Measurements from ENCODE around the gene TRERF1. TPM values are rescaled to one million over a fixed set of nuclear protein-coding genes. Genes with fewer than 3 reads are reported as not detected.

The TRERF1 gene
- total and polyA plus RNA-seq, 2 experiments from 2014 or later = 11.2 to 20.6 TPM

- Histone ChIP-seq H3K4me1 (ENCODE audit: insufficient read depth) (peaks cover 55% of the 10 kb centered on the region), H3K4me3 (peak overlapping the region; percentile 97), H3K9me2 (ENCODE audit: insufficient read depth) (no peaks in the 10 kb centered on the region), H3F3A (replicated peaks; ENCODE audit: low read depth) (peaks cover 14% of the 10 kb centered on the region; the same call in 1 of the 2 replicates), H2AFZ (peak overlapping the region; percentile 45; the same call in 1 of the 2 replicates), H3K79me2 (replicated peaks; ENCODE audit: insufficient read depth) (peaks cover 36% of the 10 kb centered on the region), H3K27me3 (ENCODE audit: insufficient read depth) (peaks cover 11% of the 10 kb centered on the region), H3K36me3 (ENCODE audit: insufficient read depth) (no peaks in the 10 kb centered on the region), H3K27ac (ENCODE audit: low read depth) (peak overlapping the region; percentile 98), H3K4me2 (peak overlapping the region; percentile 90), H4K20me1 (replicated peaks; ENCODE audit: insufficient read depth) (peaks cover 11% of the 10 kb centered on the region; the same call in 1 of the 2 replicates)
- Mint-ChIP-seq H3K36me3 (ENCODE audit: low read depth) (peaks cover 11% of the 10 kb centered on the region), H3K4me1 (peaks cover 54% of the 10 kb centered on the region), H3K27ac (peak overlapping the region; percentile 95), H3K27me3 (ENCODE audit: insufficient read depth, low read depth, poor library complexity) (peaks cover 24% of the 10 kb centered on the region), H3K9me3 (no peaks in the 10 kb centered on the region; the same call in 2 of the 3 replicates), H3K4me3 (peak overlapping the region; percentile 98)
- no peak for TF ChIP-seq CTCF (conservative IDR thresholded peaks at IDR 0.05; ENCODE audit: low read depth in 2 of 2)
- TF ChIP-seq CREB1 (CRISPR knock-in tag; IDR thresholded peaks at IDR 0.05; ENCODE audit: low read depth) = 0 out of 2 replicates have a peak, but pooled peaks have one; percentile 11
- ATAC-seq (peak; percentile 36), DNase-seq (ENCODE audit: low spot score) (no peak)
These were observed 675 bp upstream of the TRERF1 start for GRCh38 chr6:42452171-42453030.

GRCh38 chr6:42450477-42451332 is 1.0 kb downstream of the TRERF1 start:
- Mint-ChIP-seq H3K27me3 (ENCODE audit: insufficient read depth, low read depth, poor library complexity) (peaks cover 21% of the 10 kb centered on the region), H3K4me1 (peaks cover 57% of the 10 kb centered on the region), H3K27ac (peak overlapping the region; percentile 95), H3K4me3 (peak overlapping the region; percentile 98), H3K9me3 (no peaks in the 10 kb centered on the region; the same call in 2 of the 3 replicates), H3K36me3 (ENCODE audit: low read depth) (peaks cover 23% of the 10 kb centered on the region)
- peaks cover 50% of the 10 kb centered on the region for H3K4me1 ChIP-seq (ENCODE audit: insufficient read depth)
- H3K4me3 ChIP-seq = peak overlapping the region; percentile 97
- peak overlapping the region; percentile 97 for H3K27ac ChIP-seq (ENCODE audit: low read depth)
- H3K4me2 ChIP-seq = peak overlapping the region; percentile 83
- peaks cover 16% of the 10 kb centered on the region for H4K20me1 ChIP-seq (replicated peaks; ENCODE audit: insufficient read depth)
- peaks cover 53% of the 10 kb centered on the region for H3K79me2 ChIP-seq (replicated peaks; ENCODE audit: insufficient read depth)
- DNase-seq (ENCODE audit: low spot score) (peak; percentile 43), ATAC-seq (no peak)
- H2AFZ ChIP-seq = 0 out of 2 replicates have a peak overlapping the region, but pooled peaks have one; percentile 78
- H3K36me3 ChIP-seq (ENCODE audit: insufficient read depth) = no peaks in the 10 kb centered on the region
- H3K27me3 ChIP-seq (ENCODE audit: insufficient read depth) = peaks cover 11% of the 10 kb centered on the region
- H3F3A ChIP-seq (replicated peaks; ENCODE audit: low read depth) = peaks cover 14% of the 10 kb centered on the region; the same call in 1 of the 2 replicates
- peak; percentile 34; the same call in 1 of the 2 replicates for TF ChIP-seq POLR2AphosphoS5 (IDR thresholded peaks at IDR 0.05; ENCODE audit: low read depth)
- no peak for TF ChIP-seq ZNF462 (CRISPR knock-in tag; IDR thresholded peaks at IDR 0.05)
- H3K9me2 ChIP-seq (ENCODE audit: insufficient read depth) = no peaks in the 10 kb centered on the region

Measured in GM23338 (cell line).